Stomach (tissue), 4 donors: ENCODE data around the gene MKLN1.

ENCODE experiments used
- EP300 ChIP-seq: sonication (generic); formaldehyde crosslinking; IDR thresholded peaks from one replicate; pipeline ENCODE4 v1.6.1; 2017; ENCODE audit warnings: antibody characterized with exemption
- POLR2AphosphoS5 ChIP-seq, 3 donors: sonication (generic); formaldehyde crosslinking; IDR thresholded peaks; one replicate each; pipeline ENCODE4 v1.6.1; 2016; ENCODE audit warnings: antibody characterized with exemption in 3 of 3

GRCh38 chr7:131371411-131371810, 43.7 kb downstream of the MKLN1 start:
- TF ChIP-seq POLR2AphosphoS5 (IDR thresholded peaks at IDR 0.05): no peak
- TF ChIP-seq EP300: no peak
